GM06990 (cell line): ENCODE data around the gene ARL5B.

Source experiments
- DNase-seq: peaks from one replicate; pipeline ENCODE4 v3.0.0-alpha.2; 2011; ENCODE audit not compliant: insufficient read length; ENCODE audit errors: extremely low read depth
- H3K27me3 ChIP-seq: replicated peaks from 2 replicates; pipeline ENCODE4 v1.6.0; 2011; ENCODE audit warnings: low read length; ENCODE audit not compliant: control insufficient read depth, insufficient read depth
- H3K36me3 ChIP-seq: 2 replicates; pipeline ENCODE4 v1.5.1; 2011; ENCODE audit warnings: low read length; ENCODE audit not compliant: control insufficient read depth, insufficient read depth
- H3K4me3 ChIP-seq: replicated peaks from 2 replicates; pipeline ENCODE4 v1.5.1; 2011; ENCODE audit warnings: low read depth, mild to moderate bottlenecking, control low read depth, low read length
- TF ChIP-seq, protein P1 (sequence below): IDR thresholded peaks from 2 replicates; pipeline ENCODE4 v1.5.1; 2011; ENCODE audit warnings: low read length, control low read depth, mild to moderate bottlenecking, inconsistent platforms; ENCODE audit not compliant: insufficient read depth, poor library complexity, severe bottlenecking

ARL5B gene

GRCh38 chr10:18653112-18653511 is 6.1 kb upstream of the ARL5B start:
- Histone ChIP-seq H3K4me3 (no peak overlapping the region), H3K27me3 (no peaks in the 10 kb centered on the region), H3K36me3 (no peaks in the 10 kb centered on the region)
- TF ChIP-seq, protein P1, sequence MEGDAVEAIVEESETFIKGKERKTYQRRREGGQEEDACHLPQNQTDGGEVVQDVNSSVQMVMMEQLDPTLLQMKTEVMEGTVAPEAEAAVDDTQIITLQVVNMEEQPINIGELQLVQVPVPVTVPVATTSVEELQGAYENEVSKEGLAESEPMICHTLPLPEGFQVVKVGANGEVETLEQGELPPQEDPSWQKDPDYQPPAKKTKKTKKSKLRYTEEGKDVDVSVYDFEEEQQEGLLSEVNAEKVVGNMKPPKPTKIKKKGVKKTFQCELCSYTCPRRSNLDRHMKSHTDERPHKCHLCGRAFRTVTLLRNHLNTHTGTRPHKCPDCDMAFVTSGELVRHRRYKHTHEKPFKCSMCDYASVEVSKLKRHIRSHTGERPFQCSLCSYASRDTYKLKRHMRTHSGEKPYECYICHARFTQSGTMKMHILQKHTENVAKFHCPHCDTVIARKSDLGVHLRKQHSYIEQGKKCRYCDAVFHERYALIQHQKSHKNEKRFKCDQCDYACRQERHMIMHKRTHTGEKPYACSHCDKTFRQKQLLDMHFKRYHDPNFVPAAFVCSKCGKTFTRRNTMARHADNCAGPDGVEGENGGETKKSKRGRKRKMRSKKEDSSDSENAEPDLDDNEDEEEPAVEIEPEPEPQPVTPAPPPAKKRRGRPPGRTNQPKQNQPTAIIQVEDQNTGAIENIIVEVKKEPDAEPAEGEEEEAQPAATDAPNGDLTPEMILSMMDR = no peak
- DNase-seq = no peak

GRCh38 chr10:18656724-18657123 is 2.5 kb upstream of the ARL5B start:
- H3K27me3 ChIP-seq = no peaks in the 10 kb centered on the region
- TF ChIP-seq, protein P1 = no peak
- no peak overlapping the region for H3K4me3 ChIP-seq
- H3K36me3 ChIP-seq = no peaks in the 10 kb centered on the region
- DNase-seq = no peak

GRCh38 chr10:18658271-18659124 is 733 bp upstream of the ARL5B start:
- H3K4me3 ChIP-seq = peak overlapping the region; percentile 86
- TF ChIP-seq, protein P1 = no peak
- peak; percentile 31 for DNase-seq
- no peaks in the 10 kb centered on the region; the same call in 1 of the 2 replicates for H3K36me3 ChIP-seq
- H3K27me3 ChIP-seq = no peaks in the 10 kb centered on the region

DNA sequence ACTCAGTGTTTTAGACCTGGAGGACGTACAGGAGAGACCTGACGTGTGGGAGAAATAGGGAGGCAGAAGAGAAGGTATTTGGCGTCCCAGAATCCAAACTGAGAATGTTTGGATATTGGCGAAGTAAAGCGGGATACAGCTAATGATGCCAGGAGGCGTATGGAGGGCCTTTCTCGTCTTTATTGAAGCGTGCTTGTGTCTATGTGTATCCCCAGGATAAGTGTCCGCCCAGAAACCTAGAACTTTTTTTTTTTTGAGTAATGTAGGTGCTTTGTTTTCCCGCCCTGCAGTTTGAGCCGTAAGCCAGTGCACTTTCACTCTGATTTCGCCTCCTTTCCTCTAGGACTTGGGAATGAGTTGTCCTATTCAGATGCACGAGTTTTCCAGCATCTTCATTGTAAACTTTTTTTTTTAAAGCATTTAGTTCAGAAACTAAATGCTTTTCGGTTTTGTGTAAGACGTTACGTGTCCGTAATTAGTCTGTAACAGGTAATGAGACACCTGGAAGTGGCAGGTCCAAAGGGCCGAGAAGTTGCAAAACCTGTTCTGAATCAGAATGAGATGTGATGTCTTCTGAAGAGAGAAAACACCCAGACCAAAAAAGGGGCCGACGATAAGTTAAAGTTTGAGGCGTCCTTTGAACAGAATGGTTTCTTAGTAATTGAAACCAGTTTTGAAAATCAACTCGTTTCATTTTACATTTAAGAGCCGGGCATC is 746 bp downstream of the ARL5B start:
- peak; percentile 35 for DNase-seq
- H3K4me3 ChIP-seq = peak overlapping the region; percentile 86
- no peaks in the 10 kb centered on the region for H3K27me3 ChIP-seq
- H3K36me3 ChIP-seq = no peaks in the 10 kb centered on the region; the same call in 1 of the 2 replicates
- TF ChIP-seq, protein P1 = no peak

DNA sequence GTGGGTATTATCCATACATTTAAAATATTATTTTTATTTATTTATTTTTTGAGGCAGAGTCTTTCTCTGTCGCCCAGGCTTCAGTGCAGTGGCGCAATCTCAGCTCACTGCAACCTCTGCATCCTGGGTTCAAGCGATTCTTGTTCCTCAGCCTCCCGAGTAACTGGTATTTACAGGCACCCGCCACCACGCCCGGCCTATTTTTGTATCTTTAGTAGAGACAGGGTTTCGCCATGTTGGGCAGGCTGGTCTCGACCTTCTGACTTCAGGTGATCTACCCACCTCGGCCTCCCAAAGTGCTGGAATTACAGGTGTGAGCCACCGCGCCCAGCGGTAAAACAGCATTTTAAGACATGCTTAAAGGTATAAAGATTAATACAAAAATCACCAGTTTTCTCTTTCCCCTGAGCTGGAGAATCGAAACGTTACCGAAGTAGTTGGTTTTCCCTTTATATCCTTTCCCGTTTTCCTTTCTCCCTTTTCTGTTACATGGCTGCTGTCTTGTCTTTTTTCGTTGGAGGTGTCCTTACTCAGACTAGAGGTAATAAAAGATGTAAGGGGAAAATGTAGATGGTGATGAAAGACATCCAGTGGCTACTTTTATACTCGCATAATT is 1.7 kb downstream of the ARL5B start:
- H3K36me3 ChIP-seq = no peaks in the 10 kb centered on the region; the same call in 1 of the 2 replicates
- TF ChIP-seq, protein P1 = no peak
- no peak for DNase-seq
- peak overlapping the region; percentile 86 for H3K4me3 ChIP-seq
- H3K27me3 ChIP-seq = no peaks in the 10 kb centered on the region
